ENCODE measurements around the gene RMRP. TPM values are rescaled to one million over a fixed set of nuclear protein-coding genes. Genes with fewer than 3 reads are reported as not detected.
A peak's percentile ranks its signal among the peaks of the same experiment; 100 is the strongest.
"Not testable (repeated sequence)": the region's sequence is repeated elsewhere in the genome, so short reads cannot be mapped to it uniquely, and the experiment has no call there.

RMRP gene
- total RNA-seq, 2 donors from 2014 or later, result 14,118 to 22,490 TPM

DNA sequence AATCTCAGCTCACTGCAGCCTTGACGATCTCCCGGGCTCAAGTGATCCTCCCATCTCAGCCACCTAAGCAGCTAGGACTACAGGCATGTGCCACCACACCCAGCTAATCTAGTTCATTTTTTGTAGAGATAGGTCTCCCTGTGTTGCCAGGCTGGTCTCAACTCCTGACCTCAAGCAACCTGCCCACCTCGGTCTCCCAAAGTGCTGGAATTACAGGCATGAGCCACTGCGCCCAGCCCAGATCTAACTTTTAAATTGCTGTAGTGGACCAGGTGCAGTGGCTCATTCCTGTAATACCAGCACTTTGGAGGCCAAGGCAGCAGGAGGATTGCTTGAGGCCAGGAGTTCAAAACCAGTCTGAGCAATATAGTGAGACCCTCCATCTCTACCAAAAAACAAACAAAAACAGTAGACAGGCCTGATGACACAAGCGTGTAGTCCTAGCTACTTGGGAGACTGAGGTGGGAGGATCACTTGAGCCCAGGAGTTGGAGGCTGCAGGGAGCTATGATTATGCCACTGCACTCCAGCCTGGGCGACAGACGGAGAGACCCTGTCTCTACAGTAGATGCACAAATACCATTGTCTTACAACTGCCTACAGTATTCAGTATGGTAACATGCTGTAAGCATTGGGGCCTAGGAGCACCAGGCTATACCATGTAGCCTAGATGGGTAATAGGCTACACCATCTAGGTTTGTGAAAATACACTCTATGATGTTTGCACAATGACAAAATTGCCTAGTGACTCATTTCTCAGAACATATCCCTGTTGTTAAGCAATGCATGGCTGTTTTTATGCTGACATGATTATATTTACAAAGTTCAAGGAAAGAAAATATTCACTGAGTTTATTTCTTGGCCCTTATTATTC, 5.6 kb downstream of the RMRP start:
- intact Hi-C loops (cut with DNase I), result no loop called here
- no peak for DNase-seq
- no peak for ATAC-seq

DNA sequence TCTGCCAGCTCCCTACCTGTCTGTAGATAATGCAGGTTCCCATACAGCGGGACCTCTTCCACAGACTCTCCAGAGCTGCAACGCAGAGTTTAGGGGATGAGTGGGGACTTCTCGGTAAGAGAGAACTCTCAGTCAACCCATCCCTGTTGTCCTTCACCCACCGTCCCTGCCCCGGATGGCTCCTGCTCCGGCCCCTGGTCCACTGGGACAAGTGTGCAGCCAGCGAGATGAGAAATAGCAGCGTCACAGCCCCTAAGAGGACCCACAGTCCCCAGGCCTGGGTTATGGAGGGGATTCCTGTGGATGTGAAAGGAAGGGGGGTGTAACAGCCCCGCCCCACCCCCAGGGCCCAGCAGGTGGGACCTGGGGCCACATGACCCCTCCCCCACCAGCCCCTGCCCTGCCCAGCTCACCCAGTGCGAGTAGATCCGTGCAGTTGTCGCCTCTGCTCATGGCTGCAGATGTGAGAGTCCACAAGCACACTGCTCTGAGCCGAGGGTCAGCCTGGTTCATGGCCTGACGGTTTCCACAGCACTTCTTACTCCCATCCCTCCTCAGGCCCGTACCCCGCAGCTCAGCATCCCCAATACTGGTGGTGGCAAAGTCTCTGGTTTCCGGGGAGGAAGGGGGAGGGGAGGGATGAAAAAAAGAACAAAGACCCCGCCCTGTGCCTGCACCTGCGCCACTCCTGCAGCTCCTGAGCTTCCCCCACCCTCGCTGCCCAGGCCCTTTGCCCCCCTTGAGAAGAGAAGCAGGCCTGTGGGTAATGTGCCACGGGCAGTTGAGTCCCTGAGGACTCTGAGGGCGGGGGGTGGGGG, 7.3 kb downstream of the RMRP start, which contains the start of gene SIT1:
SIT1 (minus strand) TSS at position 591 of the 818 bp plus-strand sequence; CDS start at position 513, 78 bp downstream.
- DNase-seq (no peak), ATAC-seq (no peak)
- intact Hi-C loops (cut with DNase I), result no loop called here

DNA sequence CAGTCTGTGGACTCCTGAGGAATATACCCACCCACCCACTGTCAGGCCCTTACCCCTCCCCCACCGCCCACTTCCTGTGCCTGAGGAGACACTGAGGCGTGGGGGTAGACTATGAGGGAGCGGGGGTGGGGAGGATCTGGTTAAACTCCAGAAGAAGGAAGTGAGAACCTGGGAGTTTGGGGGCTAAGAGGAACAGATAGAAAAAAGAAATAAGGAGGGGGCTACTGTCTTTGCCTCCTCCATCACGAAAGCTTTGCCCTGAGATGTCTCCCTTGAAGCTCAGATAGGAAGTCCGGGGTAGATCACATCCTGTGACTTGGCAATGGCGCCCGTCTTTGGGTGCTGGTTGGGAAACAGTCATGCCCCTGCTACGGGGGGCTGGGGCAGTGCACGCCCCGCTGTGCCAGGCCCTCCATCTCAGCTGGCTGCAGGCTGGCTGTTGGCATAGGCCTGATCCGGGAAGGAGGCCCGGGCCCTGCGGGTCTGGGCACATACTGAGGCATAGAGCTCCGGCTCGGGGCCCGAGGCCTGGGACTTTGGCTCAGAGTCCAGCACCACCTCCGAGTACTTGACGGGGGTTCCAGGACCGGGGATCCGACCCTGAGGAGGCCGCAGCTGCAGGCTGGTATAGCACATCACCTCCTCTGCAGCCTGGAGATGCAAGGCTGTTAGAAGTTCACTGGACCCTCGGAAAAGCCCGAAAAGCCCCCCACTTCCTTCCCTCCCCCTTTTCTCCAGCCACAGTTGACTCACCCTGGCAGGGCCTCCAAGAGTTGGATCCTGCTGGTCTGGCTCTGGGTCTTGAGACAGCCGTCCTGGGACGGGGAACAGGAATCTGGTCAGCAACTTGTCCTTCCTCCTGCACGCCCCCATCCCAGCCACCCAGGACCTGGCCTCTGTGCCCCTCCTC, 8.1 kb downstream of the RMRP start:
- ATAC-seq (peak; percentile 3), DNase-seq (peak; percentile 69)
- intact Hi-C loops (cut with DNase I), result loop anchor here in 1 of 2 donors (5.0 kb wide), 1 partner anchor 233 kb away; no protein-coding TSS in a partner anchor

DNA sequence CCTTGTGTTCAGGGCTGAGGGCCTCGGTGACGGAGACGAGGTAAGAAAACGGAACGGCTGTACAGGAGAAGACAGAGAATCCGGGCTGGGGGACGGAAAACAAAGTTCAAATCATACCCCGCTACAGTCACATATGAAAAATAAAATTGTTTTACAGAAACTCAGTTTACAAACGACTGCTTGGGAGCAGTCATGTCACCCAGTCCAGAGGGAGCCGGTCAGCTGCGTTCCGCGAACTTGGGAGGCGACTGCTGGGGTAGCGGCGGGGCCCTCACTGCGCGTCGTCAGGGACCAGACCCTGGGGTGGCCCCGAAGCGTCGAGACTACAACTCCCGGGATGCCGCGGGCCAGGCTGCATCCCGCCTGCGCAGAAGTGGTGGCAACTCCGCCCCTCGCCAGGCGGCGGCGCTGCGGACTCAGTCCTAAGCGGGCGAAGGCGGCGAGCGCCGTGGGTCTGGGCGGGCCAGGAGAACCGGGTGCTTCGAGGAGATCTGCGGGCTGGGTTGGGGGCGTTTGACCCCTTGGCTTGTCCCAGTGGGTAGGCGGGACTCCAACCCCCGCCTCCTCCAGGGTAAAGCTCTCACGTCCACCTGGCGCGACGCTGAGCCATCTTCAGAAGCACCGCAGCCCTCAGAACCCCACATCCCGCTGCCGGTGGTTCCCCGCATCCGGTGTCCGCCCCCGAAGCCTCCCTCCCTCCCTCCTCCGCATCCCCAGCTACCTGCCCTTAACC, 11.1 kb downstream of the RMRP start:
- peak; percentile 95 for DNase-seq
- peak; percentile 95 to 96 for ATAC-seq
- intact Hi-C loops (cut with DNase I), result loop anchor here in 1 of 2 donors (5.0 kb wide), 1 partner anchor 236 kb away; no protein-coding TSS in a partner anchor

DNA sequence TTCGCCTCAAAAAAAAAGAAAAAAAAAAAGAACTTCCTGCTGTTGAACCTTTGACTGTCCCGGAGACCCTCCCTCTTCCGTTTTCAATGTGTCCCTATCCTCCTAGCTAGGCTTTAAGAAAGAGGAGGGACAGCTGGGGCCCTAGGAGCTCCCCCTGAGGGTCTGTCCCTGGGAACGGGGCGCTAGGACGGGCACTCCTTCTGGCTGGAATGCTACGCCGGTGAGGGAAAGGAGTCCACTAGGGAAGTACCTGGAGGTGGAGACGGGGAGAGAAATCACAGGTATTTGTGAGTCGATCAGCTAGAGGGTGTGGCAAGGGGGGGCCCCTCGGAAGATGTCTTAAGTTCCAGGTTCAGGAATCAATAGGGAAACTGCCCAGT, 11.7 kb downstream of the RMRP start:
- intact Hi-C loops (cut with DNase I), result loop anchor here in 1 of 2 donors (5.0 kb wide), 1 partner anchor 236 kb away; no protein-coding TSS in a partner anchor
- ATAC-seq, result peak; percentile 17 to 36
- peak; percentile 30 for DNase-seq

DNA sequence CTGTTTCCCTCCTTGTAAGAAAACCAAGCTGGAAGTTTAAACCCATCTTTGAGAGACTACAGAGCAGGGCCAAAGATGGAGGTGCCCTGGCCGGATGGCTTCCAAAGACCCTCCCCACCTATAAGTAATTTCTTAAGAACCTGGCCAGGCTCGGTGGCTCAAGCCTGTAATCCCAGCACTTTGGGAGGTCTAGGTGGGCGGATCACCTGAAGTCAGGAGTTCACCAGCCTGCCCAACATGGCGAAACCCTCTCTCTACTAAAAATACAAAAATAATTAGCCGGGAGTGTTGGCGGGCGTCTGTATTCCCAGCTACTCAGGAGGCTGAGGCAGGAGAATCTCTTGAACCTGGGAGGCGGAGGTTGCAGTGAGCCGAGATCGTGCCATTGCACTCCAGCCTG, 12.1 kb downstream of the RMRP start:
- intact Hi-C loops (cut with DNase I), result loop anchor here in 1 of 2 donors (5.0 kb wide), 1 partner anchor 237 kb away; no protein-coding TSS in a partner anchor
- not testable (repeated sequence) for DNase-seq, ATAC-seq

DNA sequence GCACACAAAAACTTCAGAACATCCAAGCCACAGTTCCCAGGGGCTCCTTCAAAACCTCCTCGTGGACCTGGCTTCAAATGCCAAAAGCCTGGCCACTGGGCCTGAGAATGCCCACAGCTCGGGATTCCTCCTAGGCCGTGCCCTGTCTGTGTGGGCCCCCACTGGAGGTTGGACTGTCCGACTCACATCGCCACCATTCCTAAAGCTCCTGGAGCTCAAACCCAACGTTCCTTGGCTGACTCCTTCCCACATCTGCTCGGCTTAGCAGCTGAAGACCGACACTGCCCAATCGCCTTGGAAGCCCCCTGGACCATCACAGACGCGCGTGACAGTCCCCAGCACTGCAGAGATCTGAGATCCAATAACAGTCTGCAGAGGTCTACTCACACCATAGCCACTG, 14.8 kb downstream of the RMRP start:
- intact Hi-C loops (cut with DNase I), result no loop called here
- no peak for ATAC-seq
- no peak for DNase-seq

DNA sequence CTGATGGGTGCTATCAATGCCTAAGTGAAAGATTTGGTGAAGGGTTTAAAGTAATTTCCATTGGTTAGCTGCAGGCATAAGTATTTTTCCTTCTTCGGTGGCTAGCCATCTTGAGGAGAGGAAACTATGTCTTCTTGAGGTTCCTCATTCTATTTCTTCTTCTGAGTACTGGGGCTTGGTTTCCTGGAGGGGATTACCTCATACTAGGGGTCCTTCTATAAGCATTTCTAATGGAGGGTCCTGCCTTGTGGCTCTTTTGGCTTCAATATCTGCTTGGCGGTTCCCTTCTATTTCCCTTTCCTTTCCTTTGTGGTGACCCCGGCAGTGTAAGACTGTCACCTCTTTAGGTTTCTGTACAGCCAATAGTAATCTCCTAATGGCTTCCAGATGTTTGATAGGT, 16.3 kb downstream of the RMRP start:
- ATAC-seq; intact Hi-C loops (cut with DNase I); DNase-seq: not testable (repeated sequence)

DNA sequence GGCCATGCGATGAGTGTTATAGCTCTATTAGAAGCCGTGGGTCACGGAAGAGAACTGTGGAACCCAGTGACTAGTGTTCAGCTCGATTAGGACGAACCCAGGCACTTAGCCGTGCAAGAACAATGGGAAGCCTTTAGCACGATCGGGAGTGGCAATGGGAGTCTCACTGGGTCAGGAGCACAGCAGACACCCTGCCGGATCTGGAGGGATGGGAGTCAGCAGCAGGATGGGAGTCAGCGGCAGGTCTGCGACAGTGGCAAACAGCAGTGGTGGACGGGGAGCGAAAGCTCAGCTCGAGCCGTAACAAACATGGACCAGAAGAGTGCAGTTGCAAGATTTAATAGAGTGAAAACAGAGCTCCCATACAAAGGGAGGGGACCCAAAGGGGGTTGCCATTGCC, 17.4 kb downstream of the RMRP start:
- ATAC-seq; intact Hi-C loops (cut with DNase I); DNase-seq: not testable (repeated sequence)

DNA sequence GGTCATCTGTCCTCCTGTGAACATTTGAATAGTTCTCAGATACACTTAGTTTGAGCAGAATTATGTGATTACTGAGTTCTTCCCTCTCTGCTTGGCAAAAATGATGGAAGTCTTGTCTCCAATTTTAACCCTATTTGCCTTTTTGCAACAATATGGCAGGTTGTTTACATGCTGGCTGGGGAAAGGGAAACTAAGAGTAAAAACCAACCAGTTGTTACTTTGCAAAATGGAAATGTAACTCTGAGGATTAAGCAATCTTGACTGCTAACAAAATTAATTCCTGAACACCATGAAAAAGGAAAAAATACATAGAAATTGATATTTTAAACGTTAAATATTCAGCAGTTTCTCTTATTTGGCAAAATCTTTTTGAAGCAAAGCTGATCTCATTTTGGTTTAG, 18.2 kb downstream of the RMRP start:
- DNase-seq (no peak), ATAC-seq (no peak)
- intact Hi-C loops (cut with DNase I), result no loop called here

DNA sequence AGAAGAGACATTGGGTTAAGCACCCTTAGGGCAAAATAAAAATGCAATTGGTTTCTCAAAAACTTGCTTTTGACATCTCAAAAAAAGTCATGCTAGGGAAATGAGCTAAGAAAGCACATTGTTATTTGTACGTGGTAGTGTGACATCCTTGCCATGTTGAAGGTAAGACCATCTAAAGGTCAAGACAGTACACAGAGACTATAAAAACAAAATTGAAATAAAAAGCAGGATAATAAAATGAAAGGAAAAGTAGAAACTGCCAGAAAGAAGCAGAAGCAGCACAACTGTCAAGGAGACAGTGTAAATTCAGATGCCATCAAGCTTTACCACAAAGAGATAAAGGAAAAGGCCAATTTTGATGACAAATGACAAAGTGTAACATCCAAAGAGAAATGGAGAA, 18.6 kb downstream of the RMRP start:
- intact Hi-C loops (cut with DNase I); ATAC-seq; DNase-seq: not testable (repeated sequence)

DNA sequence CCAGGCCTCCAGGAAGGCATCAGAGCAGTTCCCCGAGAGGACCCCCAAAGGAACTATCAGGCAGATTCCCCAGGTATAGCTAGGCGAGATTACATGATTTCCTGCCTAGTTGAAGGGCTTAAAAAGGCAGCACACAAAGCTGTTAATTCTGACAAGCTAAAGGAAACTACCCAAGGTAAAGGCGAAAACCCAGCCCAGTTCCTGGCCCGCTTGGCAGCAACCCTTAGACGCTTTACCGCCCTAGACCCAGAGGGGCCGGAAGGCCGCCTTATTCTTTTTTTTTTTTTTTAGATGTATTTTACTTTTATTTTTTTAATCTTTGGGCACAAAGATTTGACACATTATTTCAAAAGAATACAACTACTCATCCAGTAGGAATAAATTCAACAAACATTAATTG, 19.1 kb downstream of the RMRP start:
- intact Hi-C loops (cut with DNase I); ATAC-seq; DNase-seq: not testable (repeated sequence)

DNA sequence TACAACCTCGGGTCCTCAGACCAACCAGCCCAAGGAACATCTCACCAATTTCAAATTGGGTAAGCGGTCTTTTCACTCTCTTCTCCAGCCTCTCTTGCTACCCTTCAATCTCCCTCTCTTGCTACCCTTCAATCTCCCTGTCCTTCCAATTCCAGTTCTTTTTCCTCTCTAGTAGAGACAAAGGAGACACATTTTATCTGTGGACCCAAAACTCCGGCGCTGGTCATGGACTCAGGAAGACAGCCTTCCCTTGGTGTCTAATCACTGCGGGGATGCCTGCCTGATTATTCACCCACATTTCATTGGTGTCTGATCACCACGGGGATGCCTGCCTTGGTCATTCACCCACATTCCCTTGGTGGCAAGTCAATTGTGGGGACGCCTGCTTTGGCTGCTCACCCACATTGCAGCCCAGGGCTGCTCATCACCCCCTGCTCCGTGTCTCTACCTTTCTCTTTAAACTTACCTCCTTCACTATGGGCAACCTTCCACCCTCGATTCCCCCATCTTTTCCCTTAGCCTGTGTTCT, 20.3 kb downstream of the RMRP start:
- ATAC-seq; intact Hi-C loops (cut with DNase I); DNase-seq: not testable (repeated sequence)

DNA sequence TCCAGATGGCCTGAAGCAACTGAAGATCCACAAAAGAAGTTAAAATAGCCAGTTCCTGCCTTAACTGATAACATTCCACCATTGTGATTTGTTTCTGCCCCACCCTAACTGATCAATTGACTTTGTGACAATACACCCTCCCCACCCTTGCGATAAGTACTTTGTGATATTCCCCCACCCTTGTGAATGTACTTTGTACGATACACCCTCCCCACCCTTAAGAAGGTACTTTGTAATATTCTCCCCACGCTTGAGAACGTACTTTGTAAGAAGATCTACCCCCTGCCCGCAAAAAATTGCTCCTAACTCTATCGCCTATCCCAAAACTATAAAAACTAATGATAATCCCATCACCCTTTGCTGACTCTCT, 21.0 kb downstream of the RMRP start:
- DNase-seq; ATAC-seq; intact Hi-C loops (cut with DNase I): not testable (repeated sequence)

DNA sequence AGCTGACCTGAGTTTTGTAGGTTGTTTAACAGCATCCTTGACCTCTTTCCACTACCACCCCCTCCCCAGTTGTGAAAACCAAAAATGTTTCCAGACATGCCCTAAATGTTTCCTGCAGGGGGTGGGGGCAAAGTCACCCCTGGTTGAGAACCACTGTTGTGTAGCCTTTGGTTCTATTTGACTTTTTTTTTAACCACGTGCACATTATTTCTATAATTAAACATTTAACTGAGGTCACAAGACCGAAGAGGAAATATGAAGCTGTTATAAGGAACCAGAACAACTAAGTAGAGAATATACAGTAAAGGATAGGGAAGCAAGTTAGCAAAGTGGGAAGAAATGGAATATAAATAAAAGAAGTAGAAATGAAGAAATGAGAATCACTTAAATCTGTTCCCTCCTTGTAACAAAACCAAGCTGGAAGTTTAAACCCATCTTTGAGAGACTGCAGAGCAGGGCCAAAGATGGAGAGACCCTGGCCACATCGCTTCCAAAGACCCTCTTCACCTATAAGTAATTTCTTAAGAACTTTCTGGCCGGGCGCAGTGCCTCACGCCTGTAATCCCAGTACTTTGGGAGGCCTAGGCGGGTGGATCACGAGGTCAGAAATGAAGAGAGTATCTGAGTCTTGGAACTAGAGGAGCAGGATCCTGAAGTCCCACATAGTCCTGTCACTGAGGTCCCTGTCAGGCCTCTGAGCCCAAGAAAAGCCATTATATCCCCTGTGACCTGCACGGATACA, 21.5 kb downstream of the RMRP start:
- no peak for DNase-seq
- peak; percentile 27 to 38 for ATAC-seq
- intact Hi-C loops (cut with DNase I), result no loop called here

DNA sequence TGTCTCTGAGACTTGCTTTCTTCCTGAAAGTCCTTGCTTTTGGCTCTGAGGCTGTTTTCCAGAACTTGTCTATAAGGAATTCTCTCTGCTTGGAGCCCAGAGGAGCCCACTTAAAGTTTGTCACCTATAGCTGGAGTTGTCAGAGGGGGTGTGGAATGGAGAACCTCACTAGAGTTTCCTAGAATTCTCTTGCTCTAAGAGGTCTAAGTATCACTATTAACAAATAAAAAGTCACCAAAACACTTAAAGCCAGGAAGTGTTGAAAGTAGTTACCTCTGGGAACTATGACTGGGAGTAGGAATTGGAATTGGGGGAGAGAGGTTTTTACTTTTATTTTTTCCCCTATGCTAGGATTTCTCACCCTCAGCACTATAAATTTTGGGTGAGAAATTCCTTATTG, 22.1 kb downstream of the RMRP start:
- DNase-seq, result no peak
- no peak for ATAC-seq
- intact Hi-C loops (cut with DNase I), result no loop called here

DNA sequence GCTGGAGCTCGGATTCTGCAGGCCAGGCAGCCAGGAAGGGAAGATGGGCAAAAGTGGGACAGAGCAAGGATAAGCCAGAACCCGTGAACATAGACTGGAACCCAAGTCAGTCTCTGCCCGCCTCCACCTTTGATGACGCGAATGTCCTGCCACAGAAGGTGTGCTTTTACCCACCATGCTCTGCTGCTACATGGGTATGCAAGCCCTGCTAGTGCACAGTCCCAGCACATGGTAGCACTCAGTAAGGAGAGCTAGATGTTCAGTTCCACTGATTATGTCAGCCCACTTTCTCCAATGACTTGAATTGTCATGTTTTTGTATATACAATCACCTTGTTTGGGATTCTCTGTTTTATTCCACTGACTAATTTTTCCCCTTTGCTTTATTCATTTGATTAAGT, 28.2 kb downstream of the RMRP start:
- DNase-seq (no peak), ATAC-seq (no peak)
- intact Hi-C loops (cut with DNase I), result no loop called here

Measured in left cardiac atrium (tissue), 4 donors.